OCI-LY7 (cell line): ENCODE measurements around the gene PTPN21. TPM values are rescaled to one million over a fixed set of nuclear protein-coding genes. Genes with fewer than 3 reads are reported as not detected.

ENCODE experiments used
- small RNA-seq: library from RNA; depleted of rRNA; stranded (forward); fragments of <200 nt; gene quantifications from one replicate; pipeline ENCODE3, GENCODE V24; 2014
- total RNA-seq, 2 experiments: library from RNA; depleted of rRNA in 1 of 2; stranded (reverse); fragments of >200 nt in 1 of 2; shearing (Covaris generic) in 1 of 2; gene quantifications; 2 replicates each; pipeline ENCODE4 v1.2.3, GENCODE V29; 2014 to 2022

The PTPN21 gene
- total RNA-seq, 2 experiments from 2014 or later = not detected

Small RNA genes within 50 kb of the gene (small RNA-seq; reads per million reads assigned to genes)
- not detected for gene RNU4-22P

Other genes starting within 250 kb of the PTPN21 start
- gene KCNK10, start 231.7 kb downstream of the PTPN21 start, total RNA-seq (2014; rRNA removed; shearing (Covaris generic)) = 0.33 and 0.73 TPM in 2 replicates
- gene KCNK10, start 231.7 kb downstream of the PTPN21 start, total RNA-seq (2022) = 0.68 and 1.00 TPM in 2 replicates
- gene SPATA7, start 169.3 kb downstream of the PTPN21 start, total RNA-seq (2014; rRNA removed; shearing (Covaris generic)) = 7.3 and 10.3 TPM in 2 replicates
- 6.3 and 8.9 TPM in 2 replicates for gene SPATA7, start 169.3 kb downstream of the PTPN21 start, total RNA-seq (2022)
- gene ZC3H14, start 8.0 kb upstream of the PTPN21 start, total RNA-seq (2014; rRNA removed; shearing (Covaris generic)) = 51.9 and 53.5 TPM in 2 replicates
- gene ZC3H14, start 8.0 kb upstream of the PTPN21 start, total RNA-seq (2022) = 36.6 and 45.2 TPM in 2 replicates
- 1.8 and 2.1 TPM in 2 replicates for gene EML5, start 237.9 kb upstream of the PTPN21 start, total RNA-seq (2014; rRNA removed; shearing (Covaris generic))
- 5.2 and 5.6 TPM in 2 replicates for gene EML5, start 237.9 kb upstream of the PTPN21 start, total RNA-seq (2022)